GM12892 (cell line): ENCODE measurements around the gene CDO1.

Experiments
- POLR2A ChIP-seq: IDR thresholded peaks from 2 replicates; pipeline ENCODE4 v1.6.1; 2011; ENCODE audit warnings: low read depth, low read length, control low read depth
- POLR2AphosphoS5 ChIP-seq: IDR thresholded peaks from 2 replicates; pipeline ENCODE4 v1.6.1; 2011; ENCODE audit warnings: low read depth, low read length, control low read depth

DNA sequence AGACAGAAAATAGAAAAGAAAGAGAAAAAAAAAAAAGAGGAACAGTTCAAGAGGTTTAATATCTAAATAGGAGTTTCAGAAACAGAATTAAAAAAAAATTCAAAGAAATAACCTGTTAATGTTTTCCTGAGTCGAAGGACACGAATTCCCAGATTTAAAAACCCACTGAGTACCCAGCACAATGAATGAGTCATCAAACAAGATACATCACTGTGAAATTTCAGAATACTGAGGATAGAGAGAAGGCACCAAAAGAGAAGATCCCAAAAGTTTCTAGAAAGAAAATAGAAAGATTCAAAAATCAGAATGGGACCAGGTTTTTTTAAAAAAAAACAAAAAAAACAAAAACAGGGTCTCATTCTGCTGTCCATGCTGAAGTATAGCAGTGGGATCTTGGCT is 8.8 kb downstream of the CDO1 start:
- TF ChIP-seq POLR2A (no peak), POLR2AphosphoS5 (no peak)
